IPS-11a (cell line): ENCODE data around the gene TRAF7.
"Not testable (repeated sequence)": the region's sequence is repeated elsewhere in the genome, so short reads cannot be mapped to it uniquely, and the experiment has no call there.

Source experiments
- H3K4me3 ChIP-seq: one replicate; pipeline ENCODE4 v1.5.1; 2013; ENCODE audit warnings: low read depth, low read length, control low read depth

TRAF7 gene

GRCh38 chr16:2197765-2198164 is 42.2 kb downstream of the TRAF7 start:
- no peak overlapping the region for H3K4me3 ChIP-seq

DNA sequence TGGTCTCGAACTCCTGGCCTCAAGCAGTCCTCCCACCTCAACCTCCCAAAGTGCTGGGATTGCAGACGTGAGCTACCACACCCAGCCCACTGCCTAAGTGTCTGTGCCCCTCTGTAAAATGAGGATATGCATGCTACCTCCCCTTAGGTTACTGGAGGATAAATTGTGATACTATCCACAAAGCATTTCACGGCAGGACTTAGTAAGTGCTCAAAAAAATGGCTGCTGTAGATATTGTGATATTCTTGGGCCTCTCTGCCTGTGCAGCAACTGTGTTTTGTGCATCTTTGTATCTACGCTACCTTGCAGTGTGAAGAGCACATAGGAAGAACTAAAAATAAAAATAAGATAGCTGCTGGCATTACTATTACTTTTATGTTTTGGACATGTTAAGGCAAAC is 42.7 kb downstream of the TRAF7 start:
- H3K4me3 ChIP-seq = no peak overlapping the region

GRCh38 chr16:2199095-2199494 is 43.5 kb downstream of the TRAF7 start:
- H3K4me3 ChIP-seq = no peak overlapping the region

GRCh38 chr16:2199621-2200139 is 44.1 kb downstream of the TRAF7 start:
- H3K4me3 ChIP-seq = no peak overlapping the region

DNA sequence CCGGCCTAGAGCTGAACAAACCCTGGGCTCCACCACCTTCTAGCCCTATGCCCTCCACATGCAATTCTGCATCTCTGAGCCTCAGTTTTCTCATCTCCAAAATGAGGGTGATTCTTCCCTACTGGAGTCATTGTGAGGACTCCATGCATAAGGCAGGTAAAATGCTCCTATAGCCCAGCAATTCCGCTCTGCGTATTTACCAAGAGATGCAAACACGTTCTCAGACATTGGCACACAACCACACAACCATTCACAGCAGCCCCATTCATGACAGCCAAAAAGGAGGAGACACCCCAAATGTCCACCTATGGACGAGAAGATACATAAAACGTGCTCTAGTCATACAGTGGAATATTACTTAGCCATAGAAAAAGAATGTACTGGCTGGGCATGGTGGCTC is 44.7 kb downstream of the TRAF7 start:
- no peak overlapping the region for H3K4me3 ChIP-seq

DNA sequence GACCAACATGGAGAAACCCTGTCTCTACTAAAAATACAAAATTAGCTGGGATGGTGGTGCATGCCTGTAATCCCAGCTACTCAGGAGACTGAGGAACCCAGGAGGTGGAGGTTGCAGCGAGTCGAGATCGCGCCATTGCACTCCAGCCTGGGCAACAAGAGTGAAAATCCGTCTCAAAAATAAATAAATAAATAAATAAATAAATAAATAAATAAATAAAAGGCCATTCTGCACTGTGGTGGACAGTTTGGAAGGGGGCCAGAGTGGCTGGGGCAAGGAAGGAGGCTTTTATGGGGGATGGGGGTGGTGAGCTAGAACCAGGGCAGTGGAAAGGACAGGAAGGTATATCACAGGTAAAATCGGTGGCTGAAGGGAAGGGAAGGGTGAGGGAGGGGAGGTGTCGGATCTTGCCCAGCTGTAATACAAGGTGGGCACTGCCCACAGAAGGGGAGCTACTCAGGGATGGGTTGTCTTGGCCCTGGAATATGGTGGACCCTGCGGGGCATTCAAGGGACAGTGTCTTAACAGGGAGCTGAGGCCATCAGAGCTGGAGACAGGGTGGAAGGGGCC is 47.6 kb downstream of the TRAF7 start:
- H3K4me3 ChIP-seq = not testable (repeated sequence)

DNA sequence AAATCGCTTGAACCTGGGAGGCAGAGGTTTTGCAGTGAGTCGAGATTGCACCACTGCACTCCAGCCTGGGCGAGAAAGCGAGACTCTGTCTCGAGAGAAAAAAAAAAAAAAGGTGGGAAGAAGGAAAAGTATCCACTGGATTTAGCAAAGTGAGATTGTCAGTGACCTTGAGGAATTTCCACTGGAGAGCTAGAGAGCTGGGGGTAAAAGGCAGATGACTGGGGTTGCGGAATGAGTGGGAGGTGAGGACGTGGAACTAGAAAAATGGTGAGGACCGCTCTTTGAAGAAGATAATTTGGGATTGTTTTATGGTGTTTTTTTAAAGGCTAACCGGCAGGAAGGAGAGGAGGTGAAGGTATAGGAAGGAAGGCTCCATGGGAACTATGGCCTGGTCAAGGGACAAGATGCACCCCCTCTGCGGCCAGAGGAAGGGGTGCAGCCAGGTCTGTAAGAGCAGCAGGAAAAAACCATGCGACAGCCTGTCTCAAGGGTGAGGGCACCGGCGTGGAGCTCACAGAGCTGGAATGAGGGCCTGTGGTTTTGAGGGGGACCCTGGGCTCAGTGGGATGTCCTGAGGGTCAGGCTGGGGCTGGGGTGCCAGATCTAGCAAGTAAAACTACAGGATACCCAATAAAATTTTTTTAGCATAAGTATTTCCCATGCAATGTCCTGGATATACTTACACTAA is 49.0 kb downstream of the TRAF7 start:
- H3K4me3 ChIP-seq = peak overlapping the region; percentile 89

DNA sequence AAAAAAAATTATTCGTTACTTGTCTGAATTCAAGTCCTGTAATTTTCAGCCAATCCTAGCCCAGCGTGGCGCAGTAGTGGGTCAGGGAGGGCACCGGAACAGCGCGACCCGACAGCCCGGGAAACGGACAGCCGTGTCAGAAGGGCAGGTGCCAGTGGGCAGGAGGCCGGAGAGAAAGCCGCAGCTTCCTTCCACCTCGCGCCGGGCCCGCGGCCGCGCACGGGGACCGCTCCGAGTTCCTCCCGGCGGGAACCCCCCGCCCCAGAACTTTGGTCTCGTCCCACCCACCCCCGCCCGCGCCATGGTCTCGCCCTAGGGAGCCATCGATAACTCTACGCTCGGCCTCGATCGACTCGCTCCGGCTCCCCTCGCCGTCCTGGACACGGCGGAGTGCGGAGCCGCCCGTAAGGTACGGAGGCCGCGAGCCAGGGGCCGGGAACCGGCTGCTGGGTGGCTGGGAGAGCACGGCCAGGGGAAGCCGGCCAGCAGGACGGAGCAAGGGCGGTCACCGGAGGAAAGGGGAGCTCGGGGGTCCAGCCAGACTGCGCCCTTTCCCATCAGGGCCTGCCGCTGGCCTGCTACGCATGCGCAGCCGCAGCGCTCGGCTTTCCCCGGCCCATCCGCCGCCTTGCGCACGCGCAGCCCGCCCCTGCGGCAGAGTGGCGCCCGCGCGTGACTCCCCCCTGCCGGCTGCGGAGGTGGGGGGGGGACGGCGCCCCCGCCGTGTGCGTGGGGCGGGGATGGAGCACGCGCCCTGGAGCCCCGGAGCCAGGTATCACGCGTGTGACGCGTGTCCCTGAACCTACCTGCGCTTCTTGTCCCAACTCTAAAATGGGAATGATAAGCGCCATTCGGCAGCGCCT is 49.8 kb downstream of the TRAF7 start, which contains the start of gene MLST8:
MLST8 (plus strand) TSS at position 351 of the 863 bp plus-strand sequence. CDS start 632 bp downstream, outside the sequence.
- peak within 1 kb of the TSS; percentile 89 for H3K4me3 ChIP-seq

DNA sequence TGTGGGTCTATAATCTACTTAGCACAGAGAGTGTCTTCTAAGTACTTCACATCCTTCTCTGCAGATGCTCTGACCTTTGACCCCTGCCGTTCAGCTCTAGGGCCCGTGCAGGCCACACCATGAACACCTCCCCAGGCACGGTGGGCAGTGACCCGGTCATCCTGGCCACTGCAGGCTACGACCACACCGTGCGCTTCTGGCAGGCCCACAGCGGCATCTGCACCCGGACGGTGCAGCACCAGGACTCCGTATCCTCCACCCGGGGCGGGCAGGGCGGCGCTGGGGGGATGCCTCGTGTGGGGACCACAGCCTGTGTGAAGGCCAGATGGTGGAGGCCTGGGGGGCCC is 50.4 kb downstream of the TRAF7 start:
- peak overlapping the region; percentile 89 for H3K4me3 ChIP-seq

DNA sequence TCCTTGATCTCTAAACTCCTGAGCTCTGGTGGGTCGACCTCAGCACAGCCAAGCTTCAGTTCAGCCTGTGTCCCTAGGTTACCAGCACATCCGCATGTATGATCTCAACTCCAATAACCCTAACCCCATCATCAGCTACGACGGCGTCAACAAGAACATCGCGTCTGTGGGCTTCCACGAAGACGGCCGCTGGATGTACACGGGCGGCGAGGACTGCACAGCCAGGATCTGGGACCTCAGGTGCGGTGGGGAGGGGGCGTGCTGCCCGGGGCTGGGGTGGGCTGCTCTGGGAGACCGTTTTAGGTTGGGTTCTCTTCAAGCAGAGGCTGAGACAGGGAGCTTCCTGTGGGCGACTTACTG is 50.8 kb downstream of the TRAF7 start:
- H3K4me3 ChIP-seq = peak overlapping the region; percentile 89

- H3K4me3 ChIP-seq = no peak overlapping the region
These were observed 51.3 kb downstream of the TRAF7 start for GRCh38 chr16:2206780-2207433.

DNA sequence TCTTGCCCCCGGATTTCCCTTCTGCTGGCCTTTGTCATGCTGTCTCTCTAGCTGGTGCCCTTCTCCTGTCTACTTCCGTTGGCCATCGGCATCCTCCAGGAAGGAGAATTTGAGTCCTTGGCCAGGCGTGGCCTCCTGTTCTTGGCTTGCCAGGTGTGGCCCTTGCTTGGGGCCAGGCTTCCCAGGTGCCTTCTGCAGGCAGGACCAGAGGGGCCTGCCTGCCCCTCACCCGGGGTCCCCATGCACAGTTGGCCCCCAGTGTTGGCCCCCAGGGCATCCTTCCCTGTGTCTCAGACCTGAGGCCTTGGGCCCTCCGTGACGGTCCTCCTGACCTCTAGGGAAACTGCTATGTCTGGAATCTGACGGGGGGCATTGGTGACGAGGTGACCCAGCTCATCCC is 52.3 kb downstream of the TRAF7 start:
- no peak overlapping the region for H3K4me3 ChIP-seq

- no peak overlapping the region for H3K4me3 ChIP-seq
These were observed 52.7 kb downstream of the TRAF7 start for GRCh38 chr16:2208308-2208707.

DNA sequence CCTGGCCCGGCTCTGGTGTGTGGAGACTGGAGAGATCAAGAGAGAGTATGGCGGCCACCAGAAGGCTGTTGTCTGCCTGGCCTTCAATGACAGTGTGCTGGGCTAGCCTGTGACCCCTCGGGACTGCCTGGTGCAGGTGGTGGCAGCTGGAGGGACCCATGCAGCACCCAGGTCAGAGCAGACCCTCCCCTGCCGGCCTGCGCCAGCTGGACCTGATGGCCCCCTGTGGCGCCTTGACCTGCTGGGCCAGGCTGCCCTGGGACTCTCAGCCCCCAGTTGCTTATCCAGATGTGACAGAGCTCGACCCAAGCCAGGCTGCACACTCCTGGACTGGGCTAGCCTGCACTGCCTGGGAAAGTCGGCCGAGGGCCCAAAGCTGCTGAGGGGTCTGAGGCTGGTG is 53.2 kb downstream of the TRAF7 start:
- no peak overlapping the region for H3K4me3 ChIP-seq

GRCh38 chr16:2209258-2210008 is 53.9 kb downstream of the TRAF7 start:
- H3K4me3 ChIP-seq = no peak overlapping the region

- H3K4me3 ChIP-seq = no peak overlapping the region
These were observed 54.4 kb downstream of the TRAF7 start for GRCh38 chr16:2210009-2210332.

GRCh38 chr16:2210386-2211365 is 55.1 kb downstream of the TRAF7 start, which contains the start of gene BRICD5:
BRICD5 (minus strand) TSS chr16:2210863; CDS start chr16:2210833, 30 bp downstream.
- no peak within 1 kb of the TSS for H3K4me3 ChIP-seq

DNA sequence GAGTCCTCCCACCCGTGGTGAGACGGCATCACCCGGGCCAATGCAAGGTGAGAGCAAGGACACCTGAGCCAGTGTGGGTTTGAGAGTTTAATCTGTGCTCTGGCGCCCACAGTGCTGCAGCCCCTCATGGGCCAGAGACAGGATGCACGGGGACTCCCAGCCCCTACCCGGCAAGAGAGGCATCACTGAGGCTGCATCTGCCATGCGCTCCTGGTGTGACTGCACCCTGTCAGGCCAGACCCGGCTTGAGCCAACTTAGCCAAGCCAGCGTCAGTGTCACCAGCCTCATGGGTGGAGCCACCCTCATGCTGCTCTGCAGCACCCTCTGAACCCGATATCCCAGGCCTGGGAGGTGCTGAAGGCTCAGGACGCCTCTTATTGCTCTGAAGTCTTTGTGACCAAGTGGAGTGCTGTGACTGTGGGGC is 56.4 kb downstream of the TRAF7 start:
- H3K4me3 ChIP-seq = no peak overlapping the region
